Transverse colon (tissue), 4 donors: ENCODE data around the gene CCDC24. TPM values are rescaled to one million over a fixed set of nuclear protein-coding genes. Genes with fewer than 3 reads are reported as not detected.

ENCODE experiments used
- DNase-seq: peaks from one replicate; pipeline ENCODE4 v3.0.0-alpha.2; 2019
- H3K27ac ChIP-seq, 4 donors: fragments of 200-600 bp; sonication (generic); 2 replicates each; pipeline ENCODE4 v1.5.1; 2016 to 2018; ENCODE audit warnings: inconsistent platforms in 4 of 4
- H3K27me3 ChIP-seq: fragments of 200-600 bp; sonication (generic); 2 replicates; pipeline ENCODE4 v1.5.1; 2017; ENCODE audit warnings: inconsistent platforms
- H3K36me3 ChIP-seq, 4 donors: fragments of 200-600 bp; sonication (generic); 2 replicates each; pipeline ENCODE4 v1.5.1; 2017 to 2019; ENCODE audit warnings: inconsistent platforms in 4 of 4
- H3K4me1 ChIP-seq, 4 donors: fragments of 200-600 bp; sonication (generic); 2 replicates each; pipeline ENCODE4 v1.5.1; 2017 to 2020; ENCODE audit warnings: inconsistent platforms in 4 of 4
- H3K4me3 ChIP-seq, 4 donors: fragments of 200-600 bp; sonication (generic); 1 replicate in 1 of 4; 2 replicates in 3 of 4; pipeline versions ENCODE4 v1.5.1 to v1.6.1; 2017 to 2019; ENCODE audit warnings: inconsistent platforms in 4 of 4
- H3K9me3 ChIP-seq, 2 donors: fragments of 200-600 bp; sonication (generic); 2 replicates each; pipeline ENCODE4 v1.5.1; 2017 to 2019; ENCODE audit warnings: inconsistent platforms in 2 of 2
- CTCF ChIP-seq, 5 experiments: fragments of 200-600 bp in 3 of 5; fragments of 450-650 bp in 2 of 5; sonication (generic) in 3 of 5; IDR thresholded peaks; 1 replicate in 2 of 5; 2 replicates in 3 of 5; pipeline ENCODE4 v1.5.1; 2016 to 2017; ENCODE audit warnings: antibody characterized with exemption in 5 of 5, inconsistent platforms in 3 of 5, mild to moderate bottlenecking in 2 of 5, moderate library complexity in 1 of 5
- EP300 ChIP-seq: sonication (generic); formaldehyde crosslinking; IDR thresholded peaks from one replicate; pipeline ENCODE4 v1.6.1; 2017; ENCODE audit warnings: antibody characterized with exemption, low read depth
- POLR2A ChIP-seq: fragments of 450-650 bp; IDR thresholded peaks from one replicate; pipeline ENCODE4 v1.6.1; 2016; ENCODE audit warnings: antibody characterized with exemption, mild to moderate bottlenecking, moderate library complexity
- POLR2AphosphoS5 ChIP-seq, 3 donors: sonication (generic); formaldehyde crosslinking; IDR thresholded peaks; one replicate each; pipeline ENCODE4 v1.6.1; 2016; ENCODE audit warnings: antibody characterized with exemption in 3 of 3
- WGBS, 2 donors: methylation state at CpG; one replicate each; pipeline ENCODE4 v1.1.5; 2018; ENCODE audit warnings: low coverage in 1 of 2; 5-methylcytosine and 5-hydroxymethylcytosine counted together
- in situ Hi-C, 4 donors: fragments of 200-750 bp; cut with MboI; loops; one replicate each; pipeline versions ENCODE4 v1.15.0 to v1.15.1; 2017; ENCODE audit warnings: low sequenced_read_pairs in 3 of 4, low pct_ligation_motif_present in 1 of 4, low pct_unique_long_range_greater_than_20kb in 1 of 4
- intact Hi-C: fragments of 100-400 bp; cut with DNase I; formaldehyde crosslinking; loops from one replicate; pipeline ENCODE4 v1.15.1; 2023; ENCODE audit warnings: low total_unique reads
- total RNA-seq, 4 donors: library from RNA; depleted of rRNA; stranded (reverse); fragments of >200 nt; gene quantifications; one replicate each; pipeline ENCODE4 v1.1.0, GENCODE V29; 2016

The CCDC24 gene
- total RNA-seq, 4 donors from 2014 or later, result 13.8 to 22.0 (median 17.6) TPM

GRCh38 chr1:44038876-44039657 lies 47.7 kb downstream of the CCDC24 start:
- WGBS, 2 donors, result 87 to 100% methylated on average over 1 to 2 of the region's 2 CpGs

GRCh38 chr1:44040418-44040817 lies 49.0 kb downstream of the CCDC24 start:
- Histone ChIP-seq H3K27ac (no peak overlapping the region), H3K27me3 (no peaks in the 10 kb centered on the region), H3K4me3 (no peak overlapping the region), H3K36me3 (no peaks in the 10 kb centered on the region), H3K4me1 (peaks cover 8 to 16% (median 14%) of the 10 kb centered on the region in 4 donors), H3K9me3 (no peaks in the 10 kb centered on the region)
- intact Hi-C loops, result loop anchor here (10.0 kb wide), 1 partner anchor 516 kb away; no protein-coding TSS in a partner anchor
- in situ Hi-C loops, result loop anchor here in 3 of 4 donors (5.0 to 25.0 kb wide), 3 partner anchors 33 to 278 kb away; partner anchors contain the start of gene CCDC24 (in 1 of the 3)
- DNase-seq, result no peak
- 80 to 86% methylated on average over 2 of the region's 2 CpGs for WGBS, 2 donors
- no peak for TF ChIP-seq POLR2A
- TF ChIP-seq CTCF (IDR thresholded peaks at IDR 0.05), result no peak
- no peak for TF ChIP-seq POLR2AphosphoS5 (IDR thresholded peaks at IDR 0.05)
- no peak for TF ChIP-seq EP300

More at GRCh38 chr1:44038876-44039657, 47.7 kb downstream of the CCDC24 start:
- DNase-seq, result no peak
- Histone ChIP-seq H3K36me3 (no peaks in the 10 kb centered on the region), H3K27ac (no peak overlapping the region), H3K4me1 (peaks cover 10 to 18% (median 16%) of the 10 kb centered on the region in 4 donors), H3K27me3 (no peaks in the 10 kb centered on the region), H3K4me3 (no peak overlapping the region), H3K9me3 (no peaks in the 10 kb centered on the region)
- TF ChIP-seq EP300 (no peak), POLR2A (no peak)
- intact Hi-C loops (loop anchor here (5.0 kb wide), 1 partner anchor 37 kb away; no protein-coding TSS in a partner anchor), in situ Hi-C loops (loop anchor here in 1 of 4 donors (25.0 kb wide), 1 partner anchor 277 kb away; no protein-coding TSS in a partner anchor)

- DNase-seq, result no peak
- 59 to 85% methylated on average over 4 of the region's 4 CpGs for WGBS, 2 donors
- Histone ChIP-seq H3K9me3 (no peaks in the 10 kb centered on the region), H3K4me1 (peaks cover 4 to 11% (median 9%) of the 10 kb centered on the region in 4 donors), H3K27ac (no peak overlapping the region), H3K4me3 (no peak overlapping the region), H3K36me3 (no peaks in the 10 kb centered on the region), H3K27me3 (no peaks in the 10 kb centered on the region)
- intact Hi-C loops (loop anchor here (10.0 kb wide), 1 partner anchor 516 kb away; no protein-coding TSS in a partner anchor), in situ Hi-C loops (loop anchor here in 3 of 4 donors (5.0 to 25.0 kb wide), 3 partner anchors 34 to 279 kb away; partner anchors contain the start of gene CCDC24 (in 1 of the 3))
- no peak for TF ChIP-seq POLR2A
- no peak for TF ChIP-seq EP300
- no peak for TF ChIP-seq POLR2AphosphoS5 (IDR thresholded peaks at IDR 0.05)
- no peak for TF ChIP-seq CTCF (IDR thresholded peaks at IDR 0.05)
Observed at GRCh38 chr1:44040846-44041245, 49.4 kb downstream of the CCDC24 start.

DNA sequence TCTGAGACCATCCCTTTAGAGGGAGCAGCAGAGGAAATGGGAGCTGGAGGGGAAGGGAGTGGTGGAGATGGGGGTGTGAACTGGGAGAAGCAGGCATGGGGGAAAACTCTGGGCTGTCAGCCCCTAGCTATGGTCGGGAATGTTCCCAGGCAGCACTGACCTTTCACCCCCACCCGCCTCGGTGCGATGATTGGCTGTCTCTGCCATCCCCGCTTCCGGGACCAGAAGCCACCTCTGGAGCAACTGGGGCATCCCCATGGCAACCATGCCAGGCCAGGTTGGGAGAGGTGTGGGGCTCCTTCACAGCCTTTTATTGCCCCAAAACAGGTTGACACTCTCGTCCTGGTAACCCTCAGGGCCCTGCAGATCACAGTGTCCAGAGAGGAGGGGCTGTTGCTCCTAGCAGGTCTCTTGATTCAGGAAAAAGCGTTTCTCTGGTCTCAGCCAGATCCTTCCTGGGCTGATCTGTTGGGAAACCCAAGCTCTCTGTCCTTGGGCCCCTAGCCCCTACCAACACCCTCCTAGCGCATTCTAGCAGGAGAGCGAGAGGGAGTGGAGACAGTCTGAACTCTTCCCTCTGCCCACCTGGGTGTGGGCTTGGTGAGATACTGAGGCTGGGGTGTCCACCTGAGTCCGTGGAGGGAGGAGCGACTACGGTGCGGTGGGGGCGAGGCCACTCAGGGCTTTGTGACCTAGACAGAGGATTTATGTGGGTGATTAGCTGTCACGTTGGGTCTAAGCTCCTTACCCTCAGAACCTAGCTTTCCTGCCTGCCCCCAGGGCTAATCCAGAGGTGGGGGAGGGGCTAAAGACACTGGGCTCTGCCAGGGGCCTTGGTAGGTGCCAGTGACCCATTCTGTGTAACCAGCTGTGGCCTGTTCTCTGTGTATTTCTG lies 52.0 kb downstream of the CCDC24 start:
- Histone ChIP-seq H3K4me1 (peaks cover 0 to 7% (median 4%) of the 10 kb centered on the region in 4 donors), H3K27ac (no peak overlapping the region), H3K36me3 (no peaks in the 10 kb centered on the region), H3K4me3 (no peak overlapping the region), H3K9me3 (no peaks in the 10 kb centered on the region), H3K27me3 (no peaks in the 10 kb centered on the region)
- in situ Hi-C loops (loop anchor here in 3 of 4 donors (5.0 to 25.0 kb wide), 3 partner anchors 36 to 281 kb away; partner anchors contain the start of gene CCDC24 (in 1 of the 3)), intact Hi-C loops (loop anchor here (10.0 kb wide), 1 partner anchor 519 kb away; no protein-coding TSS in a partner anchor)
- no peak for TF ChIP-seq POLR2A
- no peak for TF ChIP-seq EP300
- no peak for TF ChIP-seq POLR2AphosphoS5 (IDR thresholded peaks at IDR 0.05)
- TF ChIP-seq CTCF (IDR thresholded peaks at IDR 0.05), result no peak
- 80% methylated on average over 16 of the region's 16 CpGs; no CpG with 5 or more reads in 1 of the 2 donors for WGBS, 2 donors
- DNase-seq, result no peak
